ENCODE data around the gene TMTC2.
A peak's percentile ranks its signal among the peaks of the same experiment; 100 is the strongest.

TMTC2 gene

GRCh38 chr12:82685790-82686167 is 927 bp upstream of the TMTC2 start:
- H4K20me1 ChIP-seq (ENCODE audit: low read depth, low read length) = no peaks in the 10 kb centered on the region
- H3K27me3 ChIP-seq (ENCODE audit: low read length) = no peaks in the 10 kb centered on the region
- H3K36me3 ChIP-seq (ENCODE audit: low read length) = peaks cover 5% of the 10 kb centered on the region; the same call in 1 of the 2 replicates
- peak overlapping the region; percentile 91 for H3K4me2 ChIP-seq (ENCODE audit: low read depth, low read length, poor library complexity, severe bottlenecking)
- TF ChIP-seq EZH2phosphoT487 (conservative IDR thresholded peaks at IDR 0.05; ENCODE audit: low read length) = no peak
- TF ChIP-seq, protein P1, sequence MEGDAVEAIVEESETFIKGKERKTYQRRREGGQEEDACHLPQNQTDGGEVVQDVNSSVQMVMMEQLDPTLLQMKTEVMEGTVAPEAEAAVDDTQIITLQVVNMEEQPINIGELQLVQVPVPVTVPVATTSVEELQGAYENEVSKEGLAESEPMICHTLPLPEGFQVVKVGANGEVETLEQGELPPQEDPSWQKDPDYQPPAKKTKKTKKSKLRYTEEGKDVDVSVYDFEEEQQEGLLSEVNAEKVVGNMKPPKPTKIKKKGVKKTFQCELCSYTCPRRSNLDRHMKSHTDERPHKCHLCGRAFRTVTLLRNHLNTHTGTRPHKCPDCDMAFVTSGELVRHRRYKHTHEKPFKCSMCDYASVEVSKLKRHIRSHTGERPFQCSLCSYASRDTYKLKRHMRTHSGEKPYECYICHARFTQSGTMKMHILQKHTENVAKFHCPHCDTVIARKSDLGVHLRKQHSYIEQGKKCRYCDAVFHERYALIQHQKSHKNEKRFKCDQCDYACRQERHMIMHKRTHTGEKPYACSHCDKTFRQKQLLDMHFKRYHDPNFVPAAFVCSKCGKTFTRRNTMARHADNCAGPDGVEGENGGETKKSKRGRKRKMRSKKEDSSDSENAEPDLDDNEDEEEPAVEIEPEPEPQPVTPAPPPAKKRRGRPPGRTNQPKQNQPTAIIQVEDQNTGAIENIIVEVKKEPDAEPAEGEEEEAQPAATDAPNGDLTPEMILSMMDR (IDR thresholded peaks at IDR 0.05; ENCODE audit: insufficient read depth, low read length, poor library complexity, severe bottlenecking) = peak; percentile 75
- H3K27ac ChIP-seq (ENCODE audit: low read depth, low read length) = peak overlapping the region; percentile 67
- H3K9ac ChIP-seq (ENCODE audit: low read length) = peak overlapping the region; percentile 80
- no peaks in the 10 kb centered on the region for H3K79me2 ChIP-seq (ENCODE audit: insufficient read depth, low read length)
- H2AFZ ChIP-seq (ENCODE audit: low read depth, low read length, severe bottlenecking) = peak overlapping the region; percentile 94
- H3K9me3 ChIP-seq (ENCODE audit: insufficient read depth, low read length) = no peaks in the 10 kb centered on the region
- H3F3A ChIP-seq (ENCODE audit: insufficient read depth) = no peaks in the 10 kb centered on the region; the same call in 1 of the 2 replicates
- no peaks in the 10 kb centered on the region for H3K9me2 ChIP-seq (replicated peaks; ENCODE audit: insufficient read depth, low read length)
- H3K4me3 ChIP-seq (ENCODE audit: insufficient read depth, low read length, poor library complexity, severe bottlenecking) = peak overlapping the region; percentile 93

GRCh38 chr12:82687021-82688011 is 610 bp downstream of the TMTC2 start:
- H3F3A ChIP-seq (ENCODE audit: insufficient read depth) = no peaks in the 10 kb centered on the region; the same call in 1 of the 2 replicates
- no peaks in the 10 kb centered on the region for H3K9me2 ChIP-seq (replicated peaks; ENCODE audit: insufficient read depth, low read length)
- H3K27ac ChIP-seq (ENCODE audit: low read depth, low read length) = peak overlapping the region; percentile 67
- no peaks in the 10 kb centered on the region for H4K20me1 ChIP-seq (ENCODE audit: low read depth, low read length)
- H3K79me2 ChIP-seq (ENCODE audit: insufficient read depth, low read length) = no peaks in the 10 kb centered on the region
- H3K4me2 ChIP-seq (ENCODE audit: low read depth, low read length, poor library complexity, severe bottlenecking) = peak overlapping the region; percentile 91
- H3K9me3 ChIP-seq (ENCODE audit: insufficient read depth, low read length) = no peaks in the 10 kb centered on the region
- H3K9ac ChIP-seq (ENCODE audit: low read length) = peak overlapping the region; percentile 80
- H3K4me3 ChIP-seq (ENCODE audit: insufficient read depth, low read length, poor library complexity, severe bottlenecking) = peak overlapping the region; percentile 93
- TF ChIP-seq EZH2phosphoT487 (conservative IDR thresholded peaks at IDR 0.05; ENCODE audit: low read length) = no peak
- TF ChIP-seq, protein P1 (IDR thresholded peaks at IDR 0.05; ENCODE audit: insufficient read depth, low read length, poor library complexity, severe bottlenecking) = no peak
- H2AFZ ChIP-seq (ENCODE audit: low read depth, low read length, severe bottlenecking) = peak overlapping the region; percentile 94
- no peaks in the 10 kb centered on the region for H3K27me3 ChIP-seq (ENCODE audit: low read length)
- peaks cover 9% of the 10 kb centered on the region; the same call in 1 of the 2 replicates for H3K36me3 ChIP-seq (ENCODE audit: low read length)

DNA sequence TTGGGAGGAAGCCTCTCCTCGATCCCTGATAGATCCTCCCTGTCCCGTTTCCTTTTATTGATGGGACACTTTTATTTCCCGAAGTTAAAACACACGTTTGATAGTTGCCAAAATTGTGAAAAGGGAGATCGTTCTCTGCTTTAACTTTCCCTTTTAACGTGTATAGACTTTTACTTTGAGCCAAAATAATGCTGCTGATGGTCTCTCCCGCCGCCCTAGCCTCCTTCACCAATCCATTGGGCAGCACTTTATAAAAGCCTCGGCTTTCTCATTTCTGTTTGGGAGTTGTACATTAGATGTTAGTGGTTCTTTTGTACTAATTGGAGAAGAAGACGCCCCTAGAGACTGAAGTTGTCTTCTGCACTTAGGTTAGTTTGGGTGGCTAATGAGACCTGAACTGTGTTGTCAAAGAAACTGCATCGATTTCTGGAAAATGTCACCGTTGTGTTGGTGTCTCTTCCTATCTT is 1.4 kb downstream of the TMTC2 start:
- Histone ChIP-seq H3K9me2 (replicated peaks; ENCODE audit: insufficient read depth, low read length) (no peaks in the 10 kb centered on the region), H3K9ac (ENCODE audit: low read length) (peak overlapping the region; percentile 80), H3K79me2 (ENCODE audit: insufficient read depth, low read length) (no peaks in the 10 kb centered on the region), H3K4me2 (ENCODE audit: low read depth, low read length, poor library complexity, severe bottlenecking) (peak overlapping the region; percentile 91), H3F3A (ENCODE audit: insufficient read depth) (no peaks in the 10 kb centered on the region; the same call in 1 of the 2 replicates), H3K36me3 (ENCODE audit: low read length) (peaks cover 9% of the 10 kb centered on the region; the same call in 1 of the 2 replicates), H4K20me1 (ENCODE audit: low read depth, low read length) (no peaks in the 10 kb centered on the region), H3K27ac (ENCODE audit: low read depth, low read length) (peak overlapping the region; percentile 67), H2AFZ (ENCODE audit: low read depth, low read length, severe bottlenecking) (peak overlapping the region; percentile 22), H3K27me3 (ENCODE audit: low read length) (no peaks in the 10 kb centered on the region), H3K4me3 (ENCODE audit: insufficient read depth, low read length, poor library complexity, severe bottlenecking) (peak overlapping the region; percentile 93), H3K9me3 (ENCODE audit: insufficient read depth, low read length) (no peaks in the 10 kb centered on the region)
- no peak for TF ChIP-seq EZH2phosphoT487 (conservative IDR thresholded peaks at IDR 0.05; ENCODE audit: low read length)
- TF ChIP-seq, protein P1 (IDR thresholded peaks at IDR 0.05; ENCODE audit: insufficient read depth, low read length, poor library complexity, severe bottlenecking) = peak; percentile 9

Data from SU-DHL-6 (cell line).